Activated CD8-positive, alpha-beta T cell treated with anti-CD3 and anti-CD28 coated beads, Interleukin-2, amount 10 ng/mL, durations not matched to agents 7 days and 5 days (primary cell): ENCODE measurements around the gene CYP4F2. TPM values are rescaled to one million over a fixed set of nuclear protein-coding genes. Genes with fewer than 3 reads are reported as not detected.
"Not testable (repeated sequence)": the region's sequence is repeated elsewhere in the genome, so short reads cannot be mapped to it uniquely, and the experiment has no call there.

Experiments
- ATAC-seq: fragments of 150-1000 bp; cut with Tn5 transposase; one replicate; pipeline ENCODE4 v1.10.0; 2021; ENCODE audit warnings: moderate library complexity
- CTCF ChIA-PET: fragments of 350-600 bp; sonication (Branson Sonifier 250); formaldehyde crosslinking; loops from one replicate; lab custom pipeline; 2021; ENCODE audit warnings: antibody characterized with exemption; lab: Charles Lee
- POLR2A ChIA-PET: fragments of 350-600 bp; sonication (Branson Sonifier 250); formaldehyde crosslinking; loops from one replicate; lab custom pipeline; 2021; ENCODE audit warnings: antibody characterized with exemption; lab: Charles Lee
- DNase-seq: peaks from one replicate; pipeline ENCODE4 v3.0.0-alpha.2; 2020
- H3K27ac Mint-ChIP-seq: one replicate; pipeline ENCODE4 v1.8.0; 2021; ENCODE audit warnings: mild to moderate bottlenecking, mixed read lengths
- H3K27me3 Mint-ChIP-seq: one replicate; pipeline ENCODE4 v1.8.0; 2021; ENCODE audit warnings: low read depth, mixed read lengths
- H3K36me3 Mint-ChIP-seq: one replicate; pipeline ENCODE4 v1.8.0; 2021; ENCODE audit warnings: low read depth, mixed read lengths
- H3K4me1 Mint-ChIP-seq: one replicate; pipeline ENCODE4 v1.8.0; 2021; ENCODE audit warnings: low read depth, mixed read lengths
- H3K4me3 Mint-ChIP-seq: one replicate; pipeline ENCODE4 v1.8.0; 2021; ENCODE audit warnings: mild to moderate bottlenecking, mixed read lengths
- H3K9me3 Mint-ChIP-seq: one replicate; pipeline ENCODE4 v1.8.0; 2022; ENCODE audit warnings: mixed read lengths; ENCODE audit not compliant: insufficient read depth
- total RNA-seq, 2 experiments: library from RNA; stranded (reverse); gene quantifications; one replicate each; pipeline ENCODE4 v1.2.3, GENCODE V29; 2021

The CYP4F2 gene
- total RNA-seq, 2 experiments from 2014 or later, result not detected

DNA sequence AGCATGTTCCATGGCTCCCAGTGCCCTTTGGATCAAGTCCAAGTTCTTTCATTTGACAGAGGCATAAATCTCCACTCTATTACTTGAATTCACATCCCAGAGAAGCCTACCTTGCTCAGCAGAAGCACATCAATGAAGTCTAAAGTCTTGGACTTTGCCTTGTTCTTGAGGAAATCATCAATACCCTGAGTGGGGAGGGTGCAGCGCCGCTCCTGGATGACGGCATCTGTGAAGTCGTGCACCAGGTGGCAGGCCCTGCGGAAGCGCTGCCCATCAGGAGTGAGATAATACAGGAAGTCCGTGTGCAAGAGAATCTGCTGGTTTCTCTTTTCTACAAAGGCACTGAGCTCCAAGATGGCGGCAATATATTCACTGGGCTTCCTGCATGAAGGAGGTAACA is 25.8 kb upstream of the CYP4F2 start:
- CTCF ChIA-PET, result interaction anchor here (0.6 kb wide), 1 partner anchor 68 kb away, joined by 3 read pairs; no protein-coding TSS in a partner anchor

GRCh38 chr19:15922021-15922420 is 24.1 kb upstream of the CYP4F2 start:
- peaks cover 29% of the 10 kb centered on the region for H3K27me3 Mint-ChIP-seq
- no peak for DNase-seq
- ATAC-seq, result no peak
- no peaks in the 10 kb centered on the region for H3K9me3 Mint-ChIP-seq
- H3K27ac Mint-ChIP-seq, result no peak overlapping the region
- POLR2A ChIA-PET, result no interaction called here
- CTCF ChIA-PET, result no interaction called here
- H3K36me3 Mint-ChIP-seq, result no peaks in the 10 kb centered on the region
- H3K4me3 Mint-ChIP-seq, result no peak overlapping the region
- no peaks in the 10 kb centered on the region for H3K4me1 Mint-ChIP-seq

More for the DNA sequence above, 25.8 kb upstream of the CYP4F2 start:
- no peak overlapping the region for H3K27ac Mint-ChIP-seq
- ATAC-seq (no peak), DNase-seq (no peak)
- H3K27me3 Mint-ChIP-seq, result peaks cover 23% of the 10 kb centered on the region
- H3K9me3 Mint-ChIP-seq, result no peaks in the 10 kb centered on the region
- no peak overlapping the region for H3K4me3 Mint-ChIP-seq
- H3K4me1 Mint-ChIP-seq, result no peaks in the 10 kb centered on the region
- H3K36me3 Mint-ChIP-seq, result no peaks in the 10 kb centered on the region
- POLR2A ChIA-PET, result no interaction called here

- no peaks in the 10 kb centered on the region for H3K36me3 Mint-ChIP-seq
- H3K9me3 Mint-ChIP-seq, result peaks cover 14% of the 10 kb centered on the region
- ATAC-seq, result no peak
- no peaks in the 10 kb centered on the region for H3K4me1 Mint-ChIP-seq
- H3K27me3 Mint-ChIP-seq, result peaks cover 38% of the 10 kb centered on the region
- no peak for DNase-seq
- H3K4me3 Mint-ChIP-seq, result no peak overlapping the region
- POLR2A ChIA-PET, result no interaction called here
- CTCF ChIA-PET, result no interaction called here
- H3K27ac Mint-ChIP-seq, result no peak overlapping the region
Measured at GRCh38 chr19:15919243-15919642, 21.4 kb upstream of the CYP4F2 start.

- no peaks in the 10 kb centered on the region for H3K4me1 Mint-ChIP-seq
- peaks cover 47% of the 10 kb centered on the region for H3K27me3 Mint-ChIP-seq
- H3K27ac Mint-ChIP-seq, result no peak overlapping the region
- no peak for DNase-seq
- no peak overlapping the region for H3K4me3 Mint-ChIP-seq
- H3K9me3 Mint-ChIP-seq, result peaks cover 14% of the 10 kb centered on the region
- ATAC-seq, result no peak
- CTCF ChIA-PET, result no interaction called here
- H3K36me3 Mint-ChIP-seq, result no peaks in the 10 kb centered on the region
- POLR2A ChIA-PET, result no interaction called here
Measured at GRCh38 chr19:15915109-15915508, 17.2 kb upstream of the CYP4F2 start.

- Mint-ChIP-seq H3K4me1 (no peaks in the 10 kb centered on the region), H3K9me3 (peaks cover 14% of the 10 kb centered on the region), H3K36me3 (no peaks in the 10 kb centered on the region), H3K4me3 (no peak overlapping the region), H3K27ac (no peak overlapping the region), H3K27me3 (peaks cover 54% of the 10 kb centered on the region)
- DNase-seq, result no peak
- ChIA-PET POLR2A (no interaction called here), CTCF (no interaction called here)
- ATAC-seq, result no peak
Measured at GRCh38 chr19:15913830-15914229, 16.0 kb upstream of the CYP4F2 start.

GRCh38 chr19:15913384-15913783 is 15.5 kb upstream of the CYP4F2 start:
- H3K27me3 Mint-ChIP-seq, result peaks cover 54% of the 10 kb centered on the region
- H3K4me1 Mint-ChIP-seq, result no peaks in the 10 kb centered on the region
- ATAC-seq (no peak), DNase-seq (no peak)
- no peak overlapping the region for H3K4me3 Mint-ChIP-seq
- no peaks in the 10 kb centered on the region for H3K36me3 Mint-ChIP-seq
- H3K27ac Mint-ChIP-seq, result no peak overlapping the region
- ChIA-PET POLR2A (no interaction called here), CTCF (no interaction called here)
- H3K9me3 Mint-ChIP-seq, result peaks cover 14% of the 10 kb centered on the region

DNA sequence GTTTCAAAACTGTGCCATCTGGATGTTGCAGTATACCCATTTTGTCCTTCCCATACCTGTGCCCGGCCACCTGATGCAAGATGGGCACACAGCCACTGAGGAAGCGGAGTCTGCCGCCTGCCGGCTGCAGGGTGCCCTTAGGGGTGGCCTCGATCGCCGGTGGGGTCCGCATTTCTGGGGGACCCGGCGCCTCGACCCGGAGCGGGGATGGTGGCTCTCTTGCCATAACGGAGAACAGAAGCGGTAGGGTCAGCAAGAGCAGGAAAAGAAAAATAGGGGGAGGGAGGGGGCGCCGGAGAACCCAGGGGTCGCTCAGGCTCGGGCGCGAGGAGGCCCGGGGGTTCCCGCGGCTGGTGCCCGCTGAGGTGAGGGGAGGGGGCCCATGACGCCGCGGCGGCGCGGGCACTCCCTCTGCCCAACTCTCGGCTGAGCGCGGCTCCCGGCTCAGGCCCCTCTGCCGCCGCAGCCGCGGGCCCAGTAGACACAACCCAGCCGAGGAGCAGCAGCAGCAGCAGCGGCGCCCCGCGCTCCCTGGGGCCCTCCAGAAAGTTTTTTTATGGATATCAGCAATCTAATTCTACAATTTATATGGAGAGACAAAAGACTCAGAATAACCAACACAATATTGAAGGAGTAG is 13.8 kb upstream of the CYP4F2 start:
- DNase-seq (no peak), ATAC-seq (no peak)
- Mint-ChIP-seq H3K4me3 (no peak overlapping the region), H3K4me1 (no peaks in the 10 kb centered on the region), H3K27me3 (peaks cover 49% of the 10 kb centered on the region), H3K27ac (no peak overlapping the region), H3K36me3 (no peaks in the 10 kb centered on the region), H3K9me3 (peaks cover 14% of the 10 kb centered on the region)
- ChIA-PET CTCF (no interaction called here), POLR2A (no interaction called here)

DNA sequence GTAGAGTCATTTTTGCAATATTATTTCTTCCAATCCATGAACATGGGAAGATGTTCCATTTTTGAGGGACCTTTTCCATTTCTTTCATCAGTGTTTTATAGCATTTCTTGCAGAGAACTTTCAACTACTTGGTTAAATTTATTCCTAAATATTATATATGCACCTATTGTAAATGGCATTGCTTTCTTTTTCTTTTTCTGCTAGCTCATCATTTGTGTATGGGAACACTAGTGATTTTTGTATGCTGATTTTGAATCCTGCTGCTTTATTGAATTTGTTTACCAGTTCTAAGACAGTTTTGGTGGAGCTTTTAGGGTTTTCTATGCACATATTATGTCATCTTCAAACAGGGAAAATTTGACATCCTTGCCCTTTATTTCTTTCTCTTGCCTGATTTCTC is 7.2 kb upstream of the CYP4F2 start:
- peaks cover 45% of the 10 kb centered on the region for H3K27me3 Mint-ChIP-seq
- no peak overlapping the region for H3K27ac Mint-ChIP-seq
- POLR2A ChIA-PET, result no interaction called here
- CTCF ChIA-PET, result no interaction called here
- H3K4me3 Mint-ChIP-seq, result no peak overlapping the region
- no peak for ATAC-seq
- no peaks in the 10 kb centered on the region for H3K36me3 Mint-ChIP-seq
- no peak for DNase-seq
- peaks cover 4% of the 10 kb centered on the region for H3K9me3 Mint-ChIP-seq
- H3K4me1 Mint-ChIP-seq, result peaks cover 9% of the 10 kb centered on the region

DNA sequence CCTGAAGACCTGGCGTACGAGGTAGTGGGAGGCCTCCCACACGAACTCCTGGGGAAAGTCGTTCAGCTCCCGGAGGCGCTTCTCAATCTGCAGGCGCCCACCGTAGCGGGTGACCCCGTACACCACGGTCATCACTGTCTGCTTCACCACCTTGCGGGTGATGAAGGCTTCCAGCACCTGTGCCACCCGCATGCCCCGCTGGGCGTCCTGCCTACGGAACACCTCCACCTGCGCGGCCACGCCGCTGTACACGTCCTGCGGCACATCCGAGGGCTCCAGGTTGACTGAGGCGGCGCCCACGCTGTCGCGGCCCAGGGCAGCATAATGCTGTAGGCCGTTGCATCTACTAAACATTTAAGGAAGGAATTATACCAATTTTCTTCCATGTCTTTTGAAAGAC is 5.0 kb upstream of the CYP4F2 start:
- H3K4me1 Mint-ChIP-seq, H3K4me3 Mint-ChIP-seq, ATAC-seq, CTCF ChIA-PET, H3K27ac Mint-ChIP-seq, DNase-seq, POLR2A ChIA-PET, H3K36me3 Mint-ChIP-seq, H3K9me3 Mint-ChIP-seq: not testable (repeated sequence)
- H3K27me3 Mint-ChIP-seq, result peaks cover 42% of the 10 kb centered on the region

GRCh38 chr19:15902254-15902653 is 4.4 kb upstream of the CYP4F2 start:
- H3K36me3 Mint-ChIP-seq, result no peaks in the 10 kb centered on the region
- ATAC-seq, result no peak
- no peak overlapping the region for H3K4me3 Mint-ChIP-seq
- H3K27me3 Mint-ChIP-seq, result peaks cover 40% of the 10 kb centered on the region
- H3K4me1 Mint-ChIP-seq, result peaks cover 9% of the 10 kb centered on the region
- DNase-seq, result no peak
- peaks cover 4% of the 10 kb centered on the region for H3K9me3 Mint-ChIP-seq
- ChIA-PET CTCF (no interaction called here), POLR2A (no interaction called here)
- no peak overlapping the region for H3K27ac Mint-ChIP-seq

GRCh38 chr19:15900504-15900903 is 2.6 kb upstream of the CYP4F2 start:
- ATAC-seq, result peak; percentile 49
- POLR2A ChIA-PET, result no interaction called here
- H3K27ac Mint-ChIP-seq, result no peak overlapping the region

DNA sequence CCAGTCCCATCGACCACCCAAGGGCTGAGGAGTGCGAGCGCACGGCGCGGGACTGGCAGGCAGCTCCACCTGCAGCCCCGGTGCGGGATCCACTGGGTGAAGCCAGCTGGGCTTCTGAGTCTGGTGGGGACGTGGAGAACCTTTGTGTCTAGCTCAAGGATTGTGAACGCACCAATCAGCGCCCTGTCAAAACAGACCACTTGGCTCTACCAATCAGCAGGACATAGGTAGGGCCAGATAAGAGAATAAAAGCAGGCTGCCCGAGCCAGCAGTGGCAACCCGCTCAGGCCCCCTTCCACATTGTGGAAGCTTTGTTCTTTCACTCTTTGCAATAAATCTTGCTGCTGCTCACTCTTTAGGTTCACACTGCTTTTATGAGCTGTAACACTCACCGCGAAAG is 2.2 kb upstream of the CYP4F2 start:
- Mint-ChIP-seq H3K27me3 (peaks cover 28% of the 10 kb centered on the region), H3K4me3 (peak overlapping the region; percentile 62)
- POLR2A ChIA-PET, H3K4me1 Mint-ChIP-seq, DNase-seq, H3K9me3 Mint-ChIP-seq, H3K36me3 Mint-ChIP-seq, ATAC-seq, CTCF ChIA-PET, H3K27ac Mint-ChIP-seq: not testable (repeated sequence)

More at GRCh38 chr19:15900504-15900903, 2.6 kb upstream of the CYP4F2 start:
- peak overlapping the region; percentile 62 for H3K4me3 Mint-ChIP-seq
- CTCF ChIA-PET, result no interaction called here
- H3K9me3 Mint-ChIP-seq, result peaks cover 4% of the 10 kb centered on the region
- peaks cover 9% of the 10 kb centered on the region for H3K4me1 Mint-ChIP-seq
- H3K27me3 Mint-ChIP-seq, result peaks cover 31% of the 10 kb centered on the region
- DNase-seq, result no peak
- H3K36me3 Mint-ChIP-seq, result no peaks in the 10 kb centered on the region

DNA sequence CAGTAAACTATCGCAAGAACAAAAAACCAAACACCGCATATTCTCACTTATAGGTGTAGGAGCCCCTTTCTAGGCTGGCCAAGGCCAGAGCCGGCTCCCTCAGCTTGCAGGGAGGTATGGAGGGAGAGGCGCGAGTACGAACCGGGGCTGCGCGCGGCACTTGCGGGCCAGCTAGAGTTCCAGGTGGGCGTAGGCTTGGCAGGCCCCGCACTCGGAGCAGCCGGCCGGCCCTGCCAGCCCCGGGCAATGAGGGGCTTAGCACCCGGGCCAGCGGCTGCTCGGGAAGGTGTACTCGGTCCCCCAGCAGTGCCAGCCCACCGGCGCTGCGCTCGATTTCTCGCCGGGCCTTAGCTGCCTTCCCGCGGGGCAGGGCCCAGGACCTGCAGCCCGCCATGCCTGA is 1.7 kb upstream of the CYP4F2 start:
- H3K9me3 Mint-ChIP-seq, H3K36me3 Mint-ChIP-seq, H3K4me1 Mint-ChIP-seq, ATAC-seq, POLR2A ChIA-PET, H3K4me3 Mint-ChIP-seq, CTCF ChIA-PET, H3K27ac Mint-ChIP-seq, DNase-seq: not testable (repeated sequence)
- H3K27me3 Mint-ChIP-seq, result peaks cover 23% of the 10 kb centered on the region
